Tibial nerve (tissue), 4 donors: ENCODE results near the gene MRPL23.

Experiments
- EP300 ChIP-seq, 2 donors: sonication (generic); formaldehyde crosslinking; IDR thresholded peaks; one replicate each; pipeline ENCODE4 v1.6.1; 2017; ENCODE audit warnings: antibody characterized with exemption in 2 of 2, mild to moderate bottlenecking in 1 of 2
- POLR2A ChIP-seq, 2 donors: fragments of 450-650 bp; IDR thresholded peaks; one replicate each; pipeline ENCODE4 v1.6.1; 2017; ENCODE audit warnings: antibody characterized with exemption in 2 of 2, mild to moderate bottlenecking in 2 of 2, moderate library complexity in 2 of 2
- TF ChIP-seq, protein P1 (sequence below), 5 experiments: fragments of 200-600 bp in 3 of 5; fragments of 450-650 bp in 2 of 5; sonication (generic) in 3 of 5; IDR thresholded peaks; one replicate each; pipeline ENCODE4 v1.5.1; 2016 to 2019; ENCODE audit warnings: antibody characterized with exemption in 5 of 5, mild to moderate bottlenecking in 3 of 5, moderate library complexity in 2 of 5

DNA sequence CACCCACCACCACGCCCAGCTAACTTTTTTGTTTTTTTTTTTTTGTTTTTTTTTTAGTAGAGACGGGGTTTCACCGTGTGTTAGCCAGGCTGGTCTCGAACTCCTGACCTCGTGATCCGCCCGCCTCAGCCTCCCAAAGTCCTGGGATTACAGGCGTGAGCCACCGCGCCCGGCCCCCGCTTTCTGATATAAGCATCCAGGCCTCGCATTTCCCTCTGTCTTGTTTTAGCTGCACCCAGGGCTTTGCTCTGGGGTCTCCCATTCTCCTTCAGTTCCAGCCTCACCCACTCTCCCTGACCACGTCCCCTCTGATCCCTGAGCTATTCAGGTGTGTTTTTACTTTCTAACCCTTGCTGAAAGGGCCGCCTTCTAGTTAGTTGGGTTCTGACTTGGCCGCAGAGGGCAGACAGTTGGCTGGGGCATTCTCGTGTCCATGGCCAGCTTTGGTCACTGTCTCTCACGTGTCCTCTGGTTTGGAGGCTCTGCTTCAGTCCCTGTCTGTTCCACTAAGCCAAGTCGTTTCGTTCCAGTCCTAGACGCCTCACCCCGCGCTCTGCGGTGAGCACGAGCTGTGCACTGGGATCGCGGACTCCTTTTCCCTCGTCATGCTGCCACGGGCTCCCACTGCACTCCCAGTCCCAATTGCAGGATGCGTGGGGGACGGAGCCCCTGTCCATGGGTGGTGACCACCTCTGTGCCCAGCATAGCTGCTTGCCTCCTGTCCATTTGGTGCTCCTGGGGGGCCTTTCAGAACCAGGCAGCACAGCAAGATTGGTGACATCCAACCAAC lies 33.7 kb upstream of the MRPL23 start:
- TF ChIP-seq, protein P1, sequence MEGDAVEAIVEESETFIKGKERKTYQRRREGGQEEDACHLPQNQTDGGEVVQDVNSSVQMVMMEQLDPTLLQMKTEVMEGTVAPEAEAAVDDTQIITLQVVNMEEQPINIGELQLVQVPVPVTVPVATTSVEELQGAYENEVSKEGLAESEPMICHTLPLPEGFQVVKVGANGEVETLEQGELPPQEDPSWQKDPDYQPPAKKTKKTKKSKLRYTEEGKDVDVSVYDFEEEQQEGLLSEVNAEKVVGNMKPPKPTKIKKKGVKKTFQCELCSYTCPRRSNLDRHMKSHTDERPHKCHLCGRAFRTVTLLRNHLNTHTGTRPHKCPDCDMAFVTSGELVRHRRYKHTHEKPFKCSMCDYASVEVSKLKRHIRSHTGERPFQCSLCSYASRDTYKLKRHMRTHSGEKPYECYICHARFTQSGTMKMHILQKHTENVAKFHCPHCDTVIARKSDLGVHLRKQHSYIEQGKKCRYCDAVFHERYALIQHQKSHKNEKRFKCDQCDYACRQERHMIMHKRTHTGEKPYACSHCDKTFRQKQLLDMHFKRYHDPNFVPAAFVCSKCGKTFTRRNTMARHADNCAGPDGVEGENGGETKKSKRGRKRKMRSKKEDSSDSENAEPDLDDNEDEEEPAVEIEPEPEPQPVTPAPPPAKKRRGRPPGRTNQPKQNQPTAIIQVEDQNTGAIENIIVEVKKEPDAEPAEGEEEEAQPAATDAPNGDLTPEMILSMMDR (IDR thresholded peaks at IDR 0.05): no peak
- TF ChIP-seq EP300 (IDR thresholded peaks at IDR 0.05): no peak
- no peak for TF ChIP-seq POLR2A (IDR thresholded peaks at IDR 0.05)
